ENCODE results near the gene NKX2-4.

The NKX2-4 gene

GRCh38 chr20:21360705-21361104 is 36.6 kb downstream of the NKX2-4 start:
- DNase-seq (ENCODE audit: low read depth in 2 of 2): no peak

- DNase-seq (ENCODE audit: low read depth in 2 of 2): no peak
These were observed 38.6 kb downstream of the NKX2-4 start for GRCh38 chr20:21358737-21359136.

DNA sequence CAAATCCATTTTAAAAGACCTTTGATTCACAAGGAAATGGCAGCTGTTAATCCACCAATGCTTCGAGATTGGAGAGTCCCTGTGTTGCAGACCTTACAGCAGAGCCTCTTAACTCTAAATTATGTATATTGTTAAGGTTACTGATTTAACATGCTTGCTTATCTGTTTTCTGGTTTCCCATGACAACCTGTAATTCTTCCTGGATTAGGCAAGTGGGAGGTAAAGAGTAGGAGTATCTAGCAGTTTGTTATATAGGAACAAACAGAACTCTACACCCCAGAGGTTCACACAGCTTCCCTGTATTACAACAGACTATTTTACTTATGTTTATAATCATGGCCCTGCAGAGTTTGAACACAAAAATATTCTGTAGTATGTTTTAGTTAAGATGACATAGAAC is 39.5 kb downstream of the NKX2-4 start:
- no peak for DNase-seq (ENCODE audit: low read depth in 2 of 2)

GRCh38 chr20:21356386-21356785 is 40.9 kb downstream of the NKX2-4 start:
- no peak for DNase-seq (ENCODE audit: low read depth in 2 of 2)

- DNase-seq (ENCODE audit: low read depth in 2 of 2): no peak
These were observed 41.3 kb downstream of the NKX2-4 start for GRCh38 chr20:21355981-21356380.

GRCh38 chr20:21353236-21353635 is 44.1 kb downstream of the NKX2-4 start:
- no peak for DNase-seq (ENCODE audit: low read depth in 2 of 2)

DNA sequence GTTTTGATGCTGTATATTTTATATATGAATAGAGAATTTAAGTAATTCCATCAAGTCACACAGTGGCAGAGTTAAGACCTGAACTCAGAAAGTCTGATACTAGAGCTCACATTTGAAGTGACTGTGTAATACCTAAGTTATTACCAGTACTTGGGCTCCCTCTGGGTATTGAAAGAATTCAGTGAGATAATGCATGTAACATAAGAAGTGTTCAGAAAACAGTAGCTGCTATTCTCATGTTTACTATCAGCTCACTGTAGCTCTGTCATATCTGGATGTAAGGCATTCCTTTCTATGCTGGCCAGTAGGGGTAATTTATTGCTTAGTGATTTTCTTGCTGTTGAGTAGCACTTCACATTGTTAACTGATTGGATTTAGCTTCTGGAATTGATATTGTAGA is 44.6 kb downstream of the NKX2-4 start:
- DNase-seq (ENCODE audit: low read depth in 2 of 2): no peak

Measured in activated CD4-positive, alpha-beta T cell treated with anti-CD3 and anti-CD28 coated beads for 24 hours (primary cell).